Kidney capillary endothelial cell (primary cell): ENCODE results near the gene TFDP1.
"Not testable (repeated sequence)": the region's sequence is repeated elsewhere in the genome, so short reads cannot be mapped to it uniquely, and the experiment has no call there.

ENCODE experiments used
- DNase-seq: peaks from one replicate; pipeline ENCODE4 v3.0.0-alpha.2; 2018; ENCODE audit warnings: low spot score

Gene TFDP1

GRCh38 chr13:113616991-113617749 is 32.6 kb downstream of the TFDP1 start:
- DNase-seq: no peak

- no peak for DNase-seq
These were observed 33.4 kb downstream of the TFDP1 start for GRCh38 chr13:113617961-113618360.

DNA sequence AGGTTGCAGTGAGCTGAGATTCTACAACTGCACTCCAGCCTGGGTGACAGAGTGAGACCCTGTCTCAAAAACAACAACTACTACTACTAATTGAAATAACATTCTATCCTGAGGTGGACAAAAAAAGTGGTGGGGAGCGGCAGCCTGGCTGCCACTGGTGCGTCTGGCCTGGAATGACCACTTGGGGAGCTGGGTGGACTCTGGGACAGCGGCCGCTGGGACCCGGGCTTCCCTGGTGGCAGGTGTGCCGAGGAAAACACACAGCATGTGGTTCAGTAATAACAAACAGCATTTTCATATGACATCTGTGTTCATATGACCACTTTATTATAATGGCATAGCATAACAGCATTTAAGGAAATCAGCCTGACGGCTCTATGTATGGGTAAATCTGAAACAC is 33.9 kb downstream of the TFDP1 start:
- DNase-seq: no peak

DNA sequence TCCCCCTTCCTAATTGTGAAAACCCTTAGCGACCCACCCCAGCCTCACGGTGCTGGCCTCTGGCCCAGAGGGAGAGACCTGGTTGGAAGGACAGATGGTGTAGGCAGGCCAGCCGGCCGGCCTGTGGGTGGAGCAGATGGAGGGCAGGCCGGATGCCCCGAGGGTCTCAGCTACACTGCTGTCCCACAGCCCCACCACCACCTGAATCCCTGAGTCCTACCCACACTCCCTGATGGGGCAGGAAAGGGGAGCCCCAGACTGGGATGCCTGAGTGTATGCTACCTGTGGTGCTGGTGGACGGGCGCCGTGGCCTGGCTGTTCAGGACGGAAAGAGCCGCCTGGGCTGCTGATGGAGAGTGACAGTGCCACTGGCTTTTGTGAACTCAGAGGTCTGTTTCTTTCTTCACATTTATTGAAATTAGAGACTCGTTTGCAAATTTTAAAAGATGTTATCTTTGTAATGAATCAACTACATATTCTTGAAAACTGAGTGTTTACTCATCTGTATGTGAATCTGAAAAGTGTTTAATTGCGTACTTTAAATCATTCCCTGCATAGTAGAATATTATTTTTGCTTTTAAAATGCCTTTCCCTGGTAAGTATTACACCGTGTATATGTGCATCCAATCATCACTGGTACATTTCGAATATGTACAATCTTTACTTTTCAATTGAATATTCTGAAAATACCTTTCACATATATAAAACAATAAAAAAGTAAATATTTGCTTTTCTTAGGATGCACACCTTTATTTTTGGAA is 35.7 kb downstream of the TFDP1 start:
- no peak for DNase-seq

DNA sequence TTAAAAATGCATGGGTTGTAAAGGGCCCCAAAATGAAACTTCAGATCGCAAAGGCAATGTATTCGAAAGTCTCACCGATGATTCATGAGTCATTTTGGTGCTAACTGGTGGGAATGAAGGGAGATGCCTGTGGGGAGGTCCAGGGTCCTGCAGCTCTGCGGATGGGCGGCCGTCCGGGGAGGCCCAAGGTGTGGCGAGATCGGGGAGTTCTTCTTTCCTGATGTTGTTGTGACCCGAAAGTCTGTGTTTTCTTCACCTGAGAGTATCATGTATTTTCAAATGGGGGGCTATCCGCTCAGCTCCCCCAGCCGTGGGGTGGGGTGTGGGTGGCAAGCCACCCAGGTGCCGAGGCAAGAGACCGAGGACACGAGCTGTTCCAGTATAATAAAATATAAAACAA is 36.5 kb downstream of the TFDP1 start:
- DNase-seq: no peak

GRCh38 chr13:113621498-113621897 is 36.9 kb downstream of the TFDP1 start:
- not testable (repeated sequence) for DNase-seq

- not testable (repeated sequence) for DNase-seq
These were observed 37.5 kb downstream of the TFDP1 start for GRCh38 chr13:113621986-113622550.

DNA sequence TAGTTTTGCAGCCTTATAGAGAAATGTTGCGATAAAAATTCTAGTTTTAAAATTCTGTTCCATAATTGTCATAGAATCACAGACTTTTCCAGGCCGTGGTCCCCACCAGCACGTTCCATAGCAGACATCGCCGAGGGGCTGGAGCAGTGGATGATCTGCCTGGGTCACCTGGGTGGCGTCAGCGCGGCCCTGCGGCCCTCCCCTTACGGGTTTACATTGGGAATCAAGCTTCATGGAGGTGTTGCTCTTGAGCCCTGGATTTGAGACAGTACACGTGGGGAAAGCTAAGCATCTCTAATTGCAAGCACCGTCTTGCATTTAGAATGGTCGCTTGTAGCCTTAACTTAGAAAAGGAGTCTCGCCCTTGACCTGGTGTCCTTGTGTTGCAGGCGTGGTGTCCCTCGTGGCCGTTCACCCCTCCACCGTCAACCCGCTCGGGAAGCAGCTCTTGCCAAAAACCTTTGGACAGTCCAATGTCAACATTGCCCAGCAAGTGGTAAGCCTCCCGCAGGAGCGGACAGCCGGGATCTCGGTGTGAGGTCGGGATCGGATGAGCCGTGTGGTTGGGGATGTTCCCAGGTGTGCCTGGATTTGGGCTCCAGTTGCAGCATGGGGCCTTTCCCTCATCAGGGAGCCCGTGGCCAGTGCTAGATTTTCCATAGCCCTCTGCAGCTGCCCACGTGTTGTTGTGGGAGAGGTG is 38.4 kb downstream of the TFDP1 start:
- no peak for DNase-seq

DNA sequence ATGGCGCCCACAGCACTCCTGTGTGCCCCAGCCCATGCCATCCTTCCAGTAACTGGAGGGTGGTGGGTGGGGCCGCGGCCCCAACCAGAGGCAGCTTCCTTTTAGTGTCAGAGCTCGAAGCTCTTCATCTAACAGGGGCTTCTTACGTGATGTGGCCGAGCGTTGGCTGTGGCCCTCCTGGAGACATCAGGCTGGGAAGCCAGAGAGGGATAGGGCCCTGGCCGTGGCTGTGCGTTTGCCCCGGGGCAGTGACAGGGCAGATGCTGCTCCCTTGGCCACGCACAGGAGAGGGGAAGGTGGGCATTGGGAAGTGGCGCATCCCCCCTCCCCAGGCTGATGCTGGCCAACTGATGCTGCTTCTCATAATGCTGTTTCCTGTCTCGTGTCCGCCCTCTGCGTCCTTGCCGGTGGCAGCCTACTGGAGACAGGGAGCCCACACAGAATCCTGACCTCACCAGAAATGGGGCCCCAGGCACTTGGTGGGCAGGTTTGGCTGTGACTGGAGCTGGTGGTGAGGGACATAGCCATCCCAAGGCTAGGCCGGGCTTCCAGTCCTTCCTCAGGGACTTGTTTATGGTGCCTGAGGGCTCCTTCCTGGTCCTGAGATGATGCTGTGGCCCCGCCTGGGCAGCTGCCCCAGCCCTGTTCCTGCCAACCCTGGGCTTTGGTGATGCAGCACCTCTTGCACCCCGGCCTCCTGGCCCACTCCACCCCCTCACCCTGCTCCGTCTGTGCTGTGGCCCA is 39.1 kb downstream of the TFDP1 start:
- no peak for DNase-seq

DNA sequence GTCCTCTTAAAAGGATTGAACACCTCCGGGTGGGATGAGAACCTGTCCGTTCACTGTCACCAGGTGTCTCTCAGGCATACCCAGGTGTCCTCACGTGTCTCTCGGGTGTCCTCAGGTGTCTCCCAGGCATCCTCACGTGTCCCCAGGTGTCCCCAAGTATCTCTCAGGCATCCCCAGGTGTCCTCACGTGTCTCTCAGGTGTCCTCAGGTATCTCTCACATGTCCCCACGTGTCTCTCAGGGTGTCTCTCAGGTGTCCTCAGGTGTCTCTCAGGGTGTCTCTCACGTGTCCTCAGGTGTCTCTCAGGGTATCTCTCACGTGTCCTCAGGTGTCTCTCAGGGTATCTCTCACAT is 39.7 kb downstream of the TFDP1 start:
- no peak for DNase-seq

- not testable (repeated sequence) for DNase-seq
These were observed 40.2 kb downstream of the TFDP1 start for GRCh38 chr13:113624640-113625304.

- DNase-seq: no peak
These were observed 41.6 kb downstream of the TFDP1 start for GRCh38 chr13:113625965-113626721.

- DNase-seq: no peak
These were observed 42.6 kb downstream of the TFDP1 start for GRCh38 chr13:113627136-113627535.

DNA sequence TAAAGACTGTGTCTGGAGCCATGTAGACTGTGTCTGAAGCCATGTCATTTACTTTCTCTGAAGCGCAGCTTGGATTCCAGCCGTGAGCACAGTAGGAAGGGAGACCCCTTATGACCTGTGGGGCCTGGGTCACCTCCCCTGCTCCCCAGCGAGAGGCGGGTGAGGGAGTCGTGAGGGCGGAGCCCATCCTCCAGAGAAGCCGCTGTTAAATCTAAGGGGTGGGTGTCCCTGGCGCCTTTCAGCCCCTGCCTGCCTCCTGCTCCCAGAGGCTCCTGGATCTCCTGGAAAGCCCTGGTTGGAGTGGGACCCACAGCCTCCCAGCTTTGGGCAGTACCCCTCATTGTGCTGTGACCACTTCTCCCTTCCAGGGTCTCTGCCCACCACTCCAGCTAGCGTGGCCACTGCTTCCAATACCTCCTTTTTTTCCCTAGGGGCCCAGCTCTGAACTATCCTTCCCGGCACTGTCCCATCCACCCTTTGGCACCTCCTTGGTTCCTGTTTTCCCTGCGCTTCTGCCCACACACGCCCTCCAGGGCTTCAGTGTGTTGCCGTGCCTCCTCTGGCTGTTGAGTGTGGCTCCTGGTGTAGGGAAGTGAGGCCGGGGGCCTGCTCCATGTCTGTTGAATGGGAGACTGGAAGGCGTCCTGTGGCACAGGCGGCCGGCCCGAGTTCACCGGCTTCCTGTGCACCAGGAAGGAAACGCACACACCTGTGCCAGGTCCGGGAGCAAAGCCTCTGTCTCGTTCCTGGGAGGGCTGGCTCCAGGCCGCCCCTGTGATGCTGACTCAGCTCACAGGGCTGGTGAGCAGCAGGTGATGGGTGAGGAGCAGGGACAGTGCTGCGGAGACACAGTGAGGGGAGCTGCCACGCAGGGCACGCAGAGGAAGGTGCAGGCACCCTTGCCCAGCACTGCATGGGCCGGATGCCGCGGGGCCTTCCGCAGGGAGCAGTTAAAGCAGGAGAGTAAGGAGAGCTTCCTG is 44.0 kb downstream of the TFDP1 start:
- DNase-seq: no peak

GRCh38 chr13:113629866-113630265 is 45.3 kb downstream of the TFDP1 start:
- DNase-seq: no peak

DNA sequence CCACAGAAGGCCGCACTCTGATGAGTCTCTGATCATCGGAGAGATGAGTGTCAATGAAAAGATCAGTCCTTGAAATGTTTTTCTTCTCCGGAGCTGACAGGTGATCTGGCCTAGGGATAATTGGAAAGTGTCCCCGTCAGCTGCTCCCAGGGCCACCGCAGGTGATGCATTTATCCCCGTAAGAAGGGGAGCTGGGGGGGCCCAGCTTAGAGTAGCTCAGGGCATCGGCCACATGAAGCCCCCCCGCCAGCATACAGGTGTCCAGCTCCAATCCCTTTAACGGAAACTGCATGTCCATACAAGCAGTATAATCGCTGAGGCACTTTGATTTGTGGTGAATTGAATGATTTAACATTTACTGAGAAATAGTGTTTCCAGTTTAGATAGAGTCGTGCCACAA is 45.7 kb downstream of the TFDP1 start:
- no peak for DNase-seq

DNA sequence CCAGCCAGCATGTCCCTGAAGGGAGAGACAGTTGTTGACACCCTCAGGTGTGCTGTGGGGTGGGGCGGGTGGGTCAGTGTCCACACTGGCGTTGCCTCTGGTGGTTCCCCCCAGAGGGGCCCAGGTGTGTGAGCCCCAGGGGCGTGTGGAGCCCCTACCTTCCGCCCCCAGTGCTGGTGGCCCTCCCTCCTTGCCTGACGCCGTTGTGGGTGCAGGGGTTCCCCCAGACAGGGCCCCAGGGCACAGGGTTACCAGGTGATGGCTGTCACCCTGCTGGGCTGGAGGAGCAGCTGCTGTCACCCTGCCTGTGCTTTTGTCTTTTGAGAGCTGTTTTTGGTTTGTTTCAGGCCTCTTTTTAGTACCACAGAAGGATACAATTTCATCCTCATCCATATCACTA is 46.3 kb downstream of the TFDP1 start:
- no peak for DNase-seq

DNA sequence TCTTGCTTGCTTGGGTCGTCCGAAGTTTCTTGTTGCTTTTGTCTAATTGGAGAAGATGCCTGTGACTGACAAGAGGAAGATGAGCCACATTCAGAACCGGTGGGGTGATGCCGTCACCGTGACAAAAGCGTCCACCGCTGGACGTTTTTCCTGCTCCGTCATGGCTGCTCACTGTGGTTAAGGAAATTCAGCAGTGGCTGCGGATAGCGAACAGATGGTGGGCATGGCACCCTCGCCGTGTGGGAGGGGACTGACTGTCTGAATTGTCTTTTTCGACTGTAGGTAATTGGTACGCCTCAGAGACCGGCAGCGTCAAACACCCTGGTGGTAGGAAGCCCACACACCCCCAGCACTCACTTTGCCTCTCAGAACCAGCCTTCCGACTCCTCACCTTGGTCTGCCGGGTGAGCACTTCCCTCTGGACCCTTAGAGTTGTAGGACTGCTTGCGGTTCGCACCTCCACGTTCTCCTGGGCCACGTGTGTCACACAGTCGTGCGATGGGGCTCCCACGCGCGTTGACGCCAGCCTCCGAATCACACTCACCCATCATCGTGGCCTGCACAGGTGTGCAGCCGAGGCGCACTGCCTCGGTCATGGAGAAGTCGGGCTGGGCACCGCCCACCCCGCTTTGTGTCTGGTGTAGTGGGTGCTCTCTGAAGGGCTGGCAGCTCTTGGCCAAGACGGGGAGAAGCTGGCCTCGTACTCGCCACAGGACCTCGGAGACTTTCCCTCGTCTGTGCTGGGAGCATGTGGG is 47.0 kb downstream of the TFDP1 start:
- DNase-seq: no peak
